GM18502 (cell line): ENCODE results near the gene UQCRC1.

Experiments used
- ATAC-seq: cut with Tn5 transposase; IDR thresholded peaks from one replicate; pipeline ENCODE4 v1.9.1; 2021; ENCODE audit warnings: mild to moderate bottlenecking; ENCODE audit not compliant: unreplicated experiment, poor library complexity

The UQCRC1 gene

GRCh38 chr3:48600711-48601621, 8.5 kb downstream of the UQCRC1 start:
- no peak for ATAC-seq

DNA sequence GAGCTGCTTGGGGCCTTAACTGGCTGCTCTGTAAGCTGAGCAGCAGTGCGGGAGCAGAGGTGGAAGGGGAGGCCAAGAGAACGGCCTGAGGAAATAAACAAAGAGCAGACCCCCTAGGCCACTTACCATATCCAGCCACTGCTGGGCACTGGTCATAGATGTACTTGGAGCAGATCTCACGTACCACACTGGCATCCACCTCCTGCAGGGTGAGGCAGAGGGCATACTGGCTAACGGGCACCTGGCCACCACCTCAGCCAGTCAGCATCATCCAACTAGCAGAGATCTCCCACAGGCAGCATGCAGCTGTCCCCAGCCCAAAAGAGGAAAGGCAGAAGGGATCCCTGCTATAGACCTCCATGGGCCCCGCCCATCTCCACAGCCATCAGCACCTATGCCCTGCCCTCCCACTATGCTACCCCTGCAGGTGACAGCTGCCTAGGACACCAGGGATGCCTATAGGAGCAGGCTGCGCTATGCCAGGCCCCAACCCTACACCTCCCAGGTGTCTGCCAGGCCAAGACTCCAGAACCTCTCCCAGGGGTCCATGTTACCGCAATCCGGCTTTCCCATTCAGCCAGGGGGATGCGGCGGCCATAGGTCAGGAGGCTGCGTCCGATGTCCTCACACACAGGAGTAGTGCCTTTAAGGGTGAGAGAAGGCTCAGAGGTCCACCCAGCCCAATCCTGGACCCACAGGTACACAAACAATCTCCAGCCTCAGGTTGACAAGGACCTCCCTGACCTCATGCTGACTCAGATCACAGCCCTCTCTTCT, 9.7 kb downstream of the UQCRC1 start:
- ATAC-seq, result no peak

DNA sequence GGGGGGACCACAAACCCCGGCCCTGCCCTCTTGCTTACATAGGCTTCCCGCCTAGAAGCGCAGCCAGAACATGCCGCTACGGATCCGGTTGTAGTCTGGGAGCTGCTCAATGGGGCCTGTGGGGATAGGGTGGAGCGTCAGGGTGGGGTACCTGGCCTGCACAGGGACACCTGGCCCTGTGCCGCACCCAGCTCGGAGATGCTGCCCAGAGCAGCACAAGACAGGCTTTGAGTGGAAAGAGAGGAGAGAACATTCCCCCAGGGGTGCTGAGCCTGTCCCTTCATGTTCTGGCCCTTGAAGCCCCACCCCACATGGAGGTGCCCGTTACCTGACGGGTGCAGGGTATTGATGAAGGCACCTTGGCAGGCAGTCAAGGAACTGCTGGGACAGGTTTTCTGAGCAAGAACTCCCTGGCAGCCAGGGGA, 10.4 kb downstream of the UQCRC1 start:
- no peak for ATAC-seq

DNA sequence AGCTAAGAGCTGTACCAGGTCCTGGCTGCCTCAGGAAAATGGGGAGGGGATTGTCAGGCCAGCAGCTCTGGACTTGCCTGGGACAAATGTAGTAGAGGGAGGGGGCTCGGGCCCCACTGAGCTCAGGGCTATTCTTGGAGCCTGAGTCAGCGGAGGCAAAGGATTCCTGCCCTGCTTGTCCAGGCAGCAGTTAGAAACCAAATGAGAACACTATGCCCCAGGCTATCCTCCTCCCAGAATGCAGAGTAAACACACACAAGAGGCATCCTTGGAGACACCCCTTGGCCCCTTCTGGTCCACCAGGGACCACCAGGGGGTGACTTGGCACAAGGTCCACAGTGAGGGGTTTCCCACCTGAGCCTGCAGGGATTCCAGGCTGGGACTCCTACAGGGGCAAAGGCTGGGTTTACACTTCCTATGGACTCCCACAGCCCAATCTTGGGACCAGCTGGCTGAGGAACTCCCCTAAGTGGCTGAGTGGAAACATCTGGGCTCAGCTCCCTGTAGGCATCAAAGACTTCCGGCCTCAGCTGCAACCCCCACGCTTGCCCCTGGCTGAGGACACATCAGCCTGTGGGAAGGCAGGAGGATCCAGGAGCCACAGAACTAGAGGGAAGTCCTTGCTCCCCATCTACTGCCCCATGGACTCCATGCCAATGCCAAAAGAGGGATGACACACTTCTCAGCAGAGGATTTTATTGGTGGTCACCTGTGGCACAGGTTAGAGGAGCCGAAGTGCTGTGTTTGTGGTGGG, 10.9 kb downstream of the UQCRC1 start:
- no peak for ATAC-seq

DNA sequence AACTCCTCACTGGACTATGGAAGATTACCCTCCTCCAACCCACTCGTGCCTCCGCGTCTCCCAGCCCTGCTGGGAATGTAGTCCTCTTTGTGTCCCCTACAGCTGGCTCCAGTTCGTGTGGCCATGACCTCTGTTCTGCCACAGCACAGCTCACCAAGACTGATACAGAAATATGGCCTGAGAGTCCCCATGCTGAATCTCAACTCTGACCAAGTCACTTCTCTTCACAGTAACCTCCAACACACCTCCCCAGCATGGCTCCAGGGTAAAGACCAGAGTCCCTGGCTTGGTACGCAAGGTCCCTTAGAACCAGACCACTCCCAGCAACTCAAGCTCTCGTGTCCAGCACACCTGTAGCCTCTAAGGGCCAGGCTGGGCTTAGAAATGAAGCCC, 12.0 kb downstream of the UQCRC1 start:
- no peak for ATAC-seq

DNA sequence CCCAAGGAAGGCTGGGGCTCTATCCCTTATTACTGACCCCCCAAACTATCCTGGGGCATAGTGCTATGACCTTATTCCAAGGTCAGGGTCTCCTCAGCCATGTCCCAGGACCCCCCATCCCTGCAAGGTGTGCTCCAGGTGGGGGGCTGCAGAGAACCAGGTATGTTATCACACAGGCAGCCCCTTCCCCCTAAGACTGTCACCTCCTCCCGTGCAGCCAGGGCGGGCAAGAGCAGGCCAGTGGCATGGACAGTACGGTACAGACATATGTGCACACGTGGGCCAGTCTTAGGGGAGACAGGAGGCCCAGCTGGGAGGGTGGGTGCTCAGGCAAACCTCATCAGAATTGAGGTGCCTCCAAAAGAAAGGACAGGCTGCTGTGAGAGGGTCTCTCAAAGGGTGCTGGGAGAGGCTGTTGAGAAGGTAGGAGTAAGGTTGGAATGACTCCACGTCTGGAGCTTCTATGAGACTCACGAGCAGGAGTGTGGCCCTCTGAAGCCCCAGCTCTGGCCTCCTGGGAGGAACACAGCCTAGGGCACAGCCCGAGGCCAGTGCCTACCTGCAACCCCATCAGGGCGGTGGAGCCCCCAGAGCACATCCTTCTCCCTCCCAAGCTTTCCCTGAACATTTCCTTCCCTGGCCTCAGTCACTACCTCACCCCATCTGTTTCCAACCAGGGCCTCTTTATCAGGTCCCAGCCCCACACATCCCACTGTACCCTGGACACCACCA, 12.6 kb downstream of the UQCRC1 start:
- ATAC-seq, result no peak

GRCh38 chr3:48596157-48596556, 13.3 kb downstream of the UQCRC1 start:
- ATAC-seq, result no peak

- ATAC-seq, result no peak
Observed at GRCh38 chr3:48595526-48596121, 13.8 kb downstream of the UQCRC1 start.

GRCh38 chr3:48595075-48595525, 14.3 kb downstream of the UQCRC1 start, which contains the start of gene COL7A1:
Gene COL7A1, minus strand, starts transcription at chr3:48595329. Its CDS starts 170 bp downstream, at chr3:48595159.
- no peak for ATAC-seq

DNA sequence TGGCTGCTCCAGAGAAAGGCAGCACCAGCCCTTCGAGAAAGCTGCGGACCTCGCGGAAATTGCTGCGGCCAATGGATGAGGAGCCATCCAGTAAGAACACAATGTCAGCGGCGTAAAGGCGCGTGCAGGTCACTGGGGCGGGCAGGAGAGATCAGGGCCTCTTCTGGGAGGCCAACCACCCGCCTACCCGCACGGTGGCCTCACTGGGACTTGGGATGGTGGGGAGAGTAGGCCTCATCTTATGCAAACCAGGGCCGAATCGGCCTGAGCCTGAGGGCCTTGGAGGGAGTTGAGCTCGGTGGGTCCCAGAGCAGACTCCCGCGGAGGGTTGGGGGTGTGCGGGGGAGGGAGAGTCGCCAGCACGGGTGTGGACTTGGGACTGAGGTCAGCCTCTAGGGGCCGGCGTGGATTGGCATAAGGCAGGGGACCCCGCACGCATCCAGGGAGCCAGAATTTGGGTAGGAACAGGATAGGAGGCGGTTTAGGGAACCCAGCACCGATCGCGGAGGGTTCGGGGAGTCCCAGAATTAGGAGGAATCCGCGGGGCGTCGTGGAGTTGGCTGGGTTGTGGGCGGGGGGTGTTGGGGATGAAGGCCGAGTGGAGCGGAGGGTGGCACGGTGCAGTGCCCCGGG, 14.9 kb downstream of the UQCRC1 start:
- ATAC-seq, result no peak

- ATAC-seq, result no peak
Observed at GRCh38 chr3:48593337-48593736, 16.1 kb downstream of the UQCRC1 start.

DNA sequence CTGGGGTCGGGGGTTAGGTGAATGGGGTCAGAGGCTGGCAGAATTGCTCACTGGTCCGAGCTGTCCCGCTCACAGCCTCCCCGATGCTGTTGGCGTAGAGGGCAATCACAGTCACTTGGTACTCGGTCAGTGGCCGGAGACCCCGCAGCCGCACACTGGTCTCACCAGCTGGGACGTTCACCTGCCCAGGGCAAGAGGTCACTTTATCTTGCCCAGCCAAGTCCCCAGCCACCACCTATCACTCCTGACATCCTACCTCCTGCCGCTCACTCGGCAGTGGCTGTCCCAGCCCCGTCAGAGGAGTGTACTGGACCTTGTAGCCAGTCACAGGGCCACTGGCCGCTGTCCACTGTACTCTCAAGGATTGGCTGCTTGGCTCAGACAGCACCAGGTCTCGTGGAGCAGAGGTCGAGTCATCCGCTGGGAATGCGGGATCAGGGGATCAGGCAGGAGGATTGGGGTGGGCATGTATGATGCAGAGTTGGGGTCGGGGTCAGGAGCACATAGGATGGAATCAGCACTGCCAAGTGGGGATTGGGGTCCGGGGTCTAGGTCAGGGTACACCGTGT, 16.8 kb downstream of the UQCRC1 start:
- no peak for ATAC-seq

DNA sequence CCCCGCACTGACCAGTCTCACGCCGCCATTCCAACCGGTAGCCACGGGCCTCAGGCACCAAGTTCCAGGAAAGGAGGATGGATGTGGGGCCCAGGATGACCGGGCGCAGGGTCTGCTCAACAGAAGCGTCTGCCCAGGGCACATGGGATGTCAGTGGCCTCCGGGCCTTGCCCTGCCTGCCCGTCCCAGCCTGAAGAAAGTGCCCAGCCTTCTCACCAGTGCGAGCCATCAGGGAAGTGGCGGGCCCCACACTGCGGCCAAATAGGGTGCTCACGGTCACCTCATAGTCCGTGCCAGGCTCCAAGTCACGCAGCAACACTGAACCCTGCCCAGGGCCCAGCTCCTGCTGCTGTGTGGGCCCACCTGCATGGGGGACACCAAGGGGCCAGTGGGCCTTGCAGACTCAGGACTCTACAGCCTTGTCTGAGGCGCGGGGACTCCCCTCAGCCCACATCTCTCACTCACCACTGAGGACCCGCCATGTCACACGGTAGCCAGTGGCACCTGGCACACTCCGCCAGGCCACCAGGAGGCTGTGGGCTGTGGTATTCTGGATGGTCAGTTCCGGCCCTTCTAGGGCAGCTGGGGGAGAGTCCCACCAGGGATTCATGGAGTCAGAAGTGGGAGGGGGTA, 17.4 kb downstream of the UQCRC1 start:
- ATAC-seq, result no peak

- no peak for ATAC-seq
Observed at GRCh38 chr3:48591436-48591835, 18.0 kb downstream of the UQCRC1 start.

DNA sequence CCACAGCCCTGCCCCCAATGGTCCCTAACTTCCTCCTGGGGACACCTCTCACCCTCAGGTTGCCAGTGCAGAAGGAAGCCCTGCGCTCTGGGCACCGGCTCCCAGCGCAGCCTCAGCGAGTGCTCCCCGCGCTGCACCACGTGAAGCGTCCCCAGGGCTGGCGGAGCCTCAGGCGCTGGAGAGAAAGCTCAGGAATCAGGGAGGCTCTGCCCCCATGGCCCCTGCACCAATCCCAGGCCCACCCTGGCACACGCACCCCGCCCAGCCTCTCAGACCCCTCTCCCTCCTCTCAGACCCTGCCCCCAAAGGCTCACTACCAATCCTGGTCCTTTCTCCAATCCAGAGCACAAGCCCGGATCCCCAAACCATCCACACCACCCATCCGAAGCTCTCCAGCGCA, 21.2 kb downstream of the UQCRC1 start:
- ATAC-seq, result no peak

GRCh38 chr3:48587686-48588085, 21.8 kb downstream of the UQCRC1 start:
- no peak for ATAC-seq

DNA sequence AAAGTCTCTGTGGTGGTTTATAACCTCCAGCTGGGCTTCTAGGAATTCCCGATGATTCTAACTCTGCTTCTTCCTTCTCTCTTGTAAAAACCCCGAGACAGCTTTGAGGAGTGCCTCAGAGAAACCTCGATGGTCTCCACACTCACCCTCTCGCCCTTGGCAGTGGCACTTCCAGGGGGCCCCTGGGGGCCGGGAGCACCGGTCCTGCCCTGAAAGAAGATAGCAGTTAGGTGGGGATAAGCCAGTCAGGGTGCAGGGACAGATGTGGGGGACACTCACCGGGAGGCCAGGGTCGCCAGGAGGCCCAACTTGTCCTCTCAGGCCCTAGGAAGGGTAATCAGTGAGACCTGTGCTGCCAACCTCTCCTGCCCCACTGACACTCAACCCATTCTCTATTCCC, 24.0 kb downstream of the UQCRC1 start:
- ATAC-seq, result no peak

DNA sequence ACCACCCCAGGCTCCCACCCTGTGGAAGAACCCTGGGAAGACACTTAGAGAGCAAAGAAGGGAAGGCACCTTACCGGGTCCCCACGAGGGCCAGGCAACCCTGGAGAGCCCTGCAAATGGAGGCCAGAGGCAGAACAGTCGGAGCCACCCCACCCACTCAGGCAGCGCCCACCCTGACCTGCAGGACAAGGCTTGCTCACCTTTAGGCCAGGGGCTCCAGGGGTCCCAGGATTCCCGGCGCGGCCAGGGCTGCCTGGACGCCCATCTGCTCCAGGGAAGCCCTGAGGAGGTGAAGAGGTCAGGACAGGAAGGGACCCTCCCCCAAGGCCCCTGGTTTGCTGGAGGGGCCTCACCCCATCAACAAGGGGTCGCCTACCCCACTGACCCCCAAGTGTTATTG, 24.6 kb downstream of the UQCRC1 start:
- ATAC-seq, result no peak
